SH-SY5Y (cell line): Measurements from ENCODE around the gene AUP1.

Experiments used
- GATA2 ChIP-seq: IDR thresholded peaks from 2 replicates; pipeline ENCODE4 v1.6.1; 2011; ENCODE audit warnings: mild to moderate bottlenecking, low read depth, low read length
- GATA3 ChIP-seq: IDR thresholded peaks from 2 replicates; pipeline ENCODE4 v1.6.1; 2011; ENCODE audit warnings: low read depth, mild to moderate bottlenecking, low read length, moderate library complexity

AUP1 gene

GRCh38 chr2:74529357-74530238 is at the start of gene AUP1, which contains the start of gene HTRA2:
Gene AUP1, minus strand, starts transcription at chr2:74529706. Its CDS starts 77 bp downstream, at chr2:74529629.
Gene HTRA2, plus strand, starts transcription at chr2:74529933. Its CDS starts 74 bp downstream, at chr2:74530007.
- TF ChIP-seq GATA2 (0 out of 2 replicates have a peak, but pooled peaks have one; percentile 7), GATA3 (no peak)

- TF ChIP-seq GATA3 (no peak), GATA2 (no peak)
Observed at GRCh38 chr2:74578408-74578807, 48.9 kb upstream of the AUP1 start.

GRCh38 chr2:74577448-74577847 is 47.9 kb upstream of the AUP1 start:
- TF ChIP-seq GATA3 (no peak), GATA2 (no peak)

- no peak for TF ChIP-seq GATA3
- TF ChIP-seq GATA2, result no peak
Observed at GRCh38 chr2:74576863-74577229, 47.3 kb upstream of the AUP1 start.

GRCh38 chr2:74576211-74576862 is 46.8 kb upstream of the AUP1 start:
- TF ChIP-seq GATA3 (no peak), GATA2 (no peak)

GRCh38 chr2:74575320-74575719 is 45.8 kb upstream of the AUP1 start:
- TF ChIP-seq GATA2, result no peak
- no peak for TF ChIP-seq GATA3

- TF ChIP-seq GATA2 (no peak), GATA3 (no peak)
Observed at GRCh38 chr2:74573747-74574562, 44.4 kb upstream of the AUP1 start.

- TF ChIP-seq GATA2 (no peak), GATA3 (no peak)
Observed at GRCh38 chr2:74572178-74572925, 42.8 kb upstream of the AUP1 start.

GRCh38 chr2:74571058-74571457 is 41.6 kb upstream of the AUP1 start:
- TF ChIP-seq GATA2 (no peak), GATA3 (no peak)

GRCh38 chr2:74569686-74570085 is 40.2 kb upstream of the AUP1 start:
- no peak for TF ChIP-seq GATA2
- TF ChIP-seq GATA3, result no peak

GRCh38 chr2:74567881-74568280 is 38.4 kb upstream of the AUP1 start:
- TF ChIP-seq GATA3 (no peak), GATA2 (no peak)

GRCh38 chr2:74566754-74567085 is 37.2 kb upstream of the AUP1 start:
- TF ChIP-seq GATA3, result no peak
- no peak for TF ChIP-seq GATA2

- TF ChIP-seq GATA2 (no peak), GATA3 (no peak)
Observed at GRCh38 chr2:74566076-74566753, 36.7 kb upstream of the AUP1 start.
